Upper lobe of left lung (tissue), 4 donors: Measurements from ENCODE around the gene ITGA2.

ENCODE experiments used
- EP300 ChIP-seq, 4 donors: sonication (generic); formaldehyde crosslinking; IDR thresholded peaks; one replicate each; pipeline ENCODE4 v1.5.1; 2017; ENCODE audit warnings: antibody characterized with exemption in 4 of 4, control low read depth in 2 of 4
- POLR2A ChIP-seq, 4 donors: fragments of 450-650 bp; IDR thresholded peaks; one replicate each; pipeline ENCODE4 v1.5.1; 2016 to 2017; ENCODE audit warnings: antibody characterized with exemption in 4 of 4, mild to moderate bottlenecking in 2 of 4
- TF ChIP-seq, protein P1 (sequence below), 6 experiments: fragments of 450-650 bp in 4 of 6; fragments of 200-600 bp in 2 of 6; sonication (generic) in 2 of 6; IDR thresholded peaks; one replicate each; pipeline ENCODE4 v1.5.1; 2016 to 2019; ENCODE audit warnings: antibody characterized with exemption in 6 of 6

DNA sequence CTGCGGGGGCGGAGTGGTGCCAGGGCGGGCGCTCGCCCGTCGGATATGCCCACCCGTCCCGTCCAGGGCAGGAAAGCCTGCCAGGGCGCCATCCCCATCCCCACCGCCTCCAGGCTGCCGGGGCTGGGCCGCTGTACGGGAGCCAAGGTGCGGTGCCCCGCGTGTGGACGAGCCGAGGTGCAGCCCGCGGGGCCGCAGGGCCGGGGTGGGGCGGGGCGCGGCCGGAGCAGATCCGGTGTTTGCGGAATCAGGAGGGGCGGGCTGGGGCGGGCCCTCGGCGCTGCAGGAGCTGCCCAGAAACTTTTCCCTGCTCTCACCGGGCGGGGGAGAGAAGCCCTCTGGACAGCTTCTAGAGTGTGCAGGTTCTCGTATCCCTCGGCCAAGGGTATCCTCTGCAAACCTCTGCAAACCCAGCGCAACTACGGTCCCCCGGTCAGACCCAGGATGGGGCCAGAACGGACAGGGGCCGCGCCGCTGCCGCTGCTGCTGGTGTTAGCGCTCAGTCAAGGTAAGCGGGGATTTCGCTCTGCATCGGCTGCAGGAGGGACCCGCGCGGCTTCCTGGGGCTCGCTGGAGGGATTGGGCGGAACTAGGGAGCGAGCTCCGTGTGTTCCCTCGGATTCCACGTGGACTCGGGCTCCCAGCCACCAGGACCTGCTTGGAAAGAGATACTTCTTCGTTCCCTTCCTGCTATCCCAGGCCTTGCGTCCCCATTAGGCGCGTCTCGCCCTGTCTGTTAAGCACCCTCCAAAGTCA lies at the start of gene ITGA2:
- TF ChIP-seq EP300 (IDR thresholded peaks at IDR 0.05), result no peak
- TF ChIP-seq, protein P1, sequence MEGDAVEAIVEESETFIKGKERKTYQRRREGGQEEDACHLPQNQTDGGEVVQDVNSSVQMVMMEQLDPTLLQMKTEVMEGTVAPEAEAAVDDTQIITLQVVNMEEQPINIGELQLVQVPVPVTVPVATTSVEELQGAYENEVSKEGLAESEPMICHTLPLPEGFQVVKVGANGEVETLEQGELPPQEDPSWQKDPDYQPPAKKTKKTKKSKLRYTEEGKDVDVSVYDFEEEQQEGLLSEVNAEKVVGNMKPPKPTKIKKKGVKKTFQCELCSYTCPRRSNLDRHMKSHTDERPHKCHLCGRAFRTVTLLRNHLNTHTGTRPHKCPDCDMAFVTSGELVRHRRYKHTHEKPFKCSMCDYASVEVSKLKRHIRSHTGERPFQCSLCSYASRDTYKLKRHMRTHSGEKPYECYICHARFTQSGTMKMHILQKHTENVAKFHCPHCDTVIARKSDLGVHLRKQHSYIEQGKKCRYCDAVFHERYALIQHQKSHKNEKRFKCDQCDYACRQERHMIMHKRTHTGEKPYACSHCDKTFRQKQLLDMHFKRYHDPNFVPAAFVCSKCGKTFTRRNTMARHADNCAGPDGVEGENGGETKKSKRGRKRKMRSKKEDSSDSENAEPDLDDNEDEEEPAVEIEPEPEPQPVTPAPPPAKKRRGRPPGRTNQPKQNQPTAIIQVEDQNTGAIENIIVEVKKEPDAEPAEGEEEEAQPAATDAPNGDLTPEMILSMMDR (IDR thresholded peaks at IDR 0.05), result peak in 2 of 6 experiments; percentile 4 to 23
- TF ChIP-seq POLR2A (IDR thresholded peaks at IDR 0.05), result peak in 1 of 4 donors; percentile 34
